GM13976 (cell line): ENCODE measurements around the gene ACTR1B.

Source experiments
- DNase-seq: peaks from one replicate; pipeline ENCODE4 v3.0.0; 2012; ENCODE audit warnings: low spot score
- in situ Hi-C: fragments of 300-500 bp; cut with MboI; formaldehyde crosslinking; loops from one replicate; pipeline ENCODE4 v1.12.0; 2022; ENCODE audit warnings: low sequenced_read_pairs, mixed read lengths, inconsistent platforms; ENCODE audit not compliant: unreplicated experiment
- TF ChIP-seq, protein P1 (sequence below): IDR thresholded peaks from 2 replicates; pipeline ENCODE4 v1.5.1; 2012; ENCODE audit warnings: borderline replicate concordance, mild to moderate bottlenecking; ENCODE audit not compliant: insufficient read depth; ENCODE audit errors: extremely low read depth, missing control alignments, control extremely low read depth

Gene ACTR1B

DNA sequence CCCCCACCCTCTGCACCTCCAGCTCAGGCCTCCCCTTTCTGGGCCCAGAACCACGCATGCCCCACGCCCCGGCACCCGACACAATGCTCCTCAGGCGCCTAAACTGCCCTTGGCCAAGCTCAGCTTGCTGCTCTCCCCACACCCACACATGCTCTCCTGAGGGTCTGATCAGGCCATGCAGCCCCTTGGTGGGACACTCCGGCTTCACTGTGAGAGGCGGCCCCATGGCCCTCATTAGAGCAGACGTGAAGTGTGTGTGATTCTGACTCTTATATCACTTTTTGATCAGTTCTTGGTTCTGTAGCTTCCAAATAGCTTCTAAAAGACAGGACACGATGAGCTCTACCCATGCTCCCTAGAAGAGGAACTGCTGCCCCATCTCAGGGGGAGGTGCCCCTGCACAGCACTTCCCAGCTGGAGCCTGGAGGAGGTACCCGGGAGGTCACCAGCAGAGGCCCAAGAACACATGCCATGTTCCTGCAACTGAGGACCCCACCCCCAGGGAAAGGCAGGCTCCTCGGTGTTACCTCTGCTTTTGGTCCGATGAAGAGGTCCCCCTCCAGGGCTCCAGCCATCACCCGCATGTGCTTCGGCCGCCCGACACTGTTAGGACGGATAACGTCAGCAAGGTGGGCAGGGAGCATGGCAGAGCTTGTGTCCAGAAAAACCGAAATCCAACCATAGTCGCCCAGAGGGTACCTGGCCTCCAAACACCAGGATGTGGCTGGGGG lies 3.6 kb downstream of the ACTR1B start:
- TF ChIP-seq, protein P1, sequence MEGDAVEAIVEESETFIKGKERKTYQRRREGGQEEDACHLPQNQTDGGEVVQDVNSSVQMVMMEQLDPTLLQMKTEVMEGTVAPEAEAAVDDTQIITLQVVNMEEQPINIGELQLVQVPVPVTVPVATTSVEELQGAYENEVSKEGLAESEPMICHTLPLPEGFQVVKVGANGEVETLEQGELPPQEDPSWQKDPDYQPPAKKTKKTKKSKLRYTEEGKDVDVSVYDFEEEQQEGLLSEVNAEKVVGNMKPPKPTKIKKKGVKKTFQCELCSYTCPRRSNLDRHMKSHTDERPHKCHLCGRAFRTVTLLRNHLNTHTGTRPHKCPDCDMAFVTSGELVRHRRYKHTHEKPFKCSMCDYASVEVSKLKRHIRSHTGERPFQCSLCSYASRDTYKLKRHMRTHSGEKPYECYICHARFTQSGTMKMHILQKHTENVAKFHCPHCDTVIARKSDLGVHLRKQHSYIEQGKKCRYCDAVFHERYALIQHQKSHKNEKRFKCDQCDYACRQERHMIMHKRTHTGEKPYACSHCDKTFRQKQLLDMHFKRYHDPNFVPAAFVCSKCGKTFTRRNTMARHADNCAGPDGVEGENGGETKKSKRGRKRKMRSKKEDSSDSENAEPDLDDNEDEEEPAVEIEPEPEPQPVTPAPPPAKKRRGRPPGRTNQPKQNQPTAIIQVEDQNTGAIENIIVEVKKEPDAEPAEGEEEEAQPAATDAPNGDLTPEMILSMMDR, result no peak
- no peak for DNase-seq
- in situ Hi-C loops, result no loop called here

DNA sequence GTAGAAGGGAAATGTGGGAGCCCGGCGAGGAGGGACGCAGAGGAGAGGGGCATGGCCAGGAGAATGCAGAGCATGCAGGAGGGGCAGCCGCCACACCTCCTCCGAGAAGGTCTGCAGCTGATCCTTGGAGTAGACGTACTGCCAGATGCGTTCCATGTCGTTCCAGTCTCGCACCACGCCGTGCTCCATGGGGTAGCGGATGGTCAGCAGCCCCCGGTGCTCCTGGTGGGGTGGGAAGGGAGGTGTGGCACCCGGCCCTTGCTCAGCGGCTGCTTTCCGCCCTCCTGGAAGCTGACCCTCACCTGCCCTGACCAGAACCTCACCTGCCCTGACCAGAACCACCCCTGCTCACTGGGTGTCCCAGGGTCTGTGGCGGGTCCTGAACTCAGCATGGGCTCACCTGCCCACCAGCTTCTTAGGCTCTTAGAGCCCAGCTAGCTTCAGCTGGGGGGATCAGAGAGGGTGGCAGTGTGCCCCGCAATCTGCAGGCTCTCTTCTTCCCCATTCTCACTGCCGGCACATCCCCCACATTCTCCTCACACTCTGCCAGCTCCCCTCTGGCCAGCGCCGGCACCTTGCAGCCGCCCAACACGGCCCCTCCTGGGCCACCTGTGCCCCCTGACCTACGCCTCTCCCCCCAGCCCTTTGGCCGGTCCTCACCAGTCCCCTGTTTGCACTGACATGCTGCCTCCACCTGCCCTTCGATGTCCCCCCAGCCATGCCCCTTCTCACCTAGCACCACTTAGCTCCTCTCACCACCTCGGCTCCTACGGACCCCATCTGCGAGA lies 4.4 kb downstream of the ACTR1B start:
- in situ Hi-C loops, result no loop called here
- TF ChIP-seq, protein P1, result no peak

DNA sequence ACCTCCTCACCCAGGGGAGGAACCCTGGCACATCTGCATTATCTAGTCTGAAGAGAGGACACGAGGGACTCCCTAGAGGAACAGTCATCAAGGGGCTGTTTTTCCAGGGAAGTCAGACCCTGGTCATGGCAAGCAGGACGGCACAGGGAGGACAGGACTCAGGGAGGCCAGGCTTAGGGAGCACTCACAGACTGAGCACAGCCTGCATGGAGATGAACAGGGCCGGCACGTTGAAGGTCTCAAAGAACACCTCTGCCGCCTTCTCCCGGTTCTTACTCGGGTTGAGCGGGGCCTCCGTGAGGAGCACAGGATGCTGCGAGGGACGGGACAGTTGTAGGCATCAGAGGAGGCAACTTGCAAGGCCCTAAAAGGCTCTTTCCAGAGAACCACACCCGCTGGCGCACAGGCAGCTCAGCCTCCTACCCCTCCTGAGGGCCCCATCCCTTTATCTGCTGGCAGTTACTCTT lies 5.1 kb downstream of the ACTR1B start:
- TF ChIP-seq, protein P1, result no peak
- no peak for DNase-seq
- in situ Hi-C loops, result no loop called here

More for the DNA sequence above, 4.4 kb downstream of the ACTR1B start:
- DNase-seq, result no peak

DNA sequence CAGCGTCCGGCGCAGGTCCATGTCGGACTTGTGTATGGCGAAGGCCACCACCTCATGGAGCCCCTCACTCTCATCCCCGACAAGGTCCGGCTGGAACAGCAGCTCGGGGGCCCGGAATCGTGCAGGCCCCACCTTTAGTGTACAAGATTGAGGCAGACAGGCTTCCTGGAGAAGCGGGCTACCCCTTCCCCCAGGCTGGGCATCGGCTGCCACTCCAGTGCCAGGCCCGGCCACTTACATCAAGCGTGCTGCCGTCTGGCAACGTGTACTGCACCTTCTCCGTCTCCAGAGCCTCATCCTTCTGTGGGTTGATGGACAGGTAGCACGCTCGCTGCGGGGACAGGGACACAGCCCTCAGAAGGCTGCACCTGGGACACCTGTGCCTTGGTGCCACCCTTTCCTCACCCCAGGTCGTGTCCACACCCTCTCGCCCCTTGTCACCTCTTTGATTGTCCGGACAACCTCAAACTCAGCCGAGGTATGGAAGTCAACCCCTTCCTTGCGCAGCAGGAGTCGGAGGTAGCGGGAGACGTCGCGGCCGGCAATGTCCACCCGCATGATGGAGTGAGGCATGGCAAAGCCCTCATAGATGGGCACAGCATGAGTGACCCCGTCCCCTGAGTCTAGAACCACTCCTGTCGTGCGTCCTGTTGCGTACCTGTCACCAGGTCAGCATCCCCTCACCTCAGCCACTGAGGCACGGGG lies 5.7 kb downstream of the ACTR1B start:
- TF ChIP-seq, protein P1, result no peak
- DNase-seq, result no peak
- in situ Hi-C loops, result no loop called here

DNA sequence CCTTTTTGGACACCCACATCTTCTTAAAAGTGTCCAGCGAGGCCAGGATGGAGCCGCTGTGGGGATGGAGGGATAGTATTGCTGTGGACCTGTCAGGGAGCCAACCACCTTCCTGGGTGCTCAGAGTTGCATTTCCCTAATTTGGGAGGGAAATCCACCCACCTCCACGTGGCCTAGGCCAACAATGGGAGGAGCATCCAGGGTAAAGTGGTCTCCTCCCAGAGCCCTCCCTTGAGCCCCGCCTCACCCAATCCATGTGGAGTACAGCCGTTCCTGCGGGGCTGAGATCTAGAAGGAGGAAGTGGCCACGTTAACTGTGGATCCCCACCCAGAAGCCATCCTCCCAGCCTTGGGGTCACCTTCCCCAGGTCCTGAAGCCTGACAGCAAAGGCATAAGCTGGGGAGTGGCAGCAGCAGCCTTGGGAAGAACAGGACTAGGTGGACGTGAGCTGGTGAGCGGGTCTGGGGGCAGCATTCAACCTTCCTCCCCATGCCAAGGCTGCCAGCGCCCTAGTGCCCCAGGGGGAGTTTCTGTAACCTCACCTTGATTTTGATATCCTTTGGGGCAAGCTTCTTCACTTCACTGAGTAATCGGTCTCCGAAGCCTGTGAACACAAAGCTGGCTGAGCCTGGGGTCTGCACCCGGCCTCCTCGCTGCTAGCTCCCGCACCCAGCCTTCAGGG lies 6.8 kb downstream of the ACTR1B start:
- DNase-seq, result no peak
- TF ChIP-seq, protein P1, result no peak
- in situ Hi-C loops, result no loop called here
